Hindlimb muscle (tissue), 1 donor: ENCODE data around the gene TOM1L2. TPM values are rescaled to one million over a fixed set of nuclear protein-coding genes. Genes with fewer than 3 reads are reported as not detected.

Source experiments
- DNase-seq: peaks from one replicate; pipeline ENCODE4 v3.0.0-alpha.2; 2013
- polyA plus RNA-seq: library from polyadenylated mRNA; unstranded; fragments of 120-200 nt; gene quantifications from one replicate; pipeline ENCODE4 v1.2.1, GENCODE V29; 2013; ENCODE audit not compliant: insufficient read length

The TOM1L2 gene
- polyA plus RNA-seq, 1 donor, result 51.8 TPM

- DNase-seq, result no peak
These were observed 78.2 kb downstream of the TOM1L2 start for GRCh38 chr17:17893801-17894644.

GRCh38 chr17:17892731-17893130 is 79.5 kb downstream of the TOM1L2 start:
- DNase-seq, result no peak

- no peak for DNase-seq
These were observed 80.2 kb downstream of the TOM1L2 start for GRCh38 chr17:17892009-17892408.

DNA sequence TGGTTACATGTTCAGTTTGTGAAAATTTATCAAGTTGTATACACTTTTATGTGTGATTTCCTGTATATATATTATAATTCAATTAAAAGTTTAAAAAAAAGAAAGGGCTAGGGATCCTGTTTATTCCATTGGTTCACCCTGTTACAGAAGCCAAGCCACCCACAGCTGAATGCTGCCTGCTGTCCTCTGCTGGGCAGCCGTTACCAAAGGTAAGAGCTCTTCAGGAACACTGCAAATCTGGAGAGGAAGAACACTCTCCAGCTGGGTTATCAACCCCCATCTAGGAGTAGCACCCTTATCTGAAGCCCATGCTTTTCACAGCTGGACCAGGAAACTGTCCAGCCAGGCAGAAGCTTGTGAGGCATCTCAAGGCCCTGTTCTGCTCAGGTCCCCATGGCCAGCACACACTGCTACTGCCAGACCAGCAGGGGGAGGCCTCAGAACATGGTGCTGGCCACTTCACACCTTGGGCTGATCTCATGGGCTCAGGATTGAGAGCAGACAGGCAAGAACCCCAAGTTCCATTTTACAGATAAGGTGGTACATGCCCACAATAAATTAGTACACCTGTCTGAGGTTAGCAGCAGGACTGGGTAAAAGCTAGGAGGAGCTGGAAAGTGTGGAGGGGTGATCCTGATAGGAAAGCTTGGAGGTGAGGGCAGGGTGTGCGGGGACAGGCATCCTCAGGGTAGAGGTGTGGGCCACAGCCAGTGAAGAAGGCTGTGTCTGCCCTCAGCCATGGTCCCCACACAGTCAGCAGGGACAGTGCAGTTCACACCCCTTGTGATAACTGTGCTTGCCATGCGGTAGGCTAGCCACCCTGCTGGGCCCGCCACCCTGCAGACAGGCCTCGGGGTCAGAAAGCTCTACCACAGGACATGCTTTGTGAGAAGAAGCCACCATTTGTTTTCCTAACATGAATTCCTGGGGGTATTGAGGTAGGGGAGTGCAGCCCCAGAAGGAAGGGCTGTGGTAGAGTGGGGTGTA is 81.1 kb downstream of the TOM1L2 start:
- DNase-seq, result no peak

DNA sequence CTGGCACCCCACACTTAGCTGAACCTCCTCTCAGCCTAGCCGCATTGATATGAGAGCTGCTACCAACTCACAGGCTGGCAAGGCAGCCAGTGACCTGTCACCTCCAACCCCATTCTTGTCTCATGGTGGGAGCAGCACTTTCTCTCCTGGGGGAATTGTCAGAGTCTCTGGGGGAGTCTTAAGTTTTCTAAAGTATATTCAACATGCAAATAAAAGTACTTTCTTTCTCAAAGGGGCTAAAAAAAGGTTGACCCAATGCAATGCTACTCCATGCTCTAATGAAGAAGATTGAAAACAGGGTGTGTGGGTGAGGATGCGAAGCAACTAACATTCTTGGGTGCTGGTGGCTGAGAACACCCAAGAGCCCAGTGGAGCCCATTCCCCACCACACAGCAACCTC is 82.3 kb downstream of the TOM1L2 start:
- DNase-seq, result no peak

DNA sequence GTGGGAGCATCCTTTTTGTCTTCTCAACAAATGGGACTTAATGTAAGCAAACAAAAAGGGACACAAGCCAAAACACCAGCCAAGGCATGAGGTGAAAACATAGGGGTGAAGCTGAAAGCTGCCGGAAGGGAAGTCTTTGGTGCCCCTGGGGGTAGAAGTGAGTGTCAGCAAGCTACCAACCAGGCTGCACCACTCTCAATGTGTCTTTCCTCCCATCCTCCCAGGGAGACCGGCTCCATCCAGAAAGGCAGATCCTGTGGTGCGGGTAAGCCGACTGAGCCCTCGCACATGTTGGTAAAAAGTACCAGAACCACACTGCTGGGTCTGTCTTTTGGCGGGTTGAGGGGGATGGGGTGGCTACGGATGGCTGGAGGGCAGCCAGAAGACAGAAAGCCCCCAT is 83.4 kb downstream of the TOM1L2 start:
- DNase-seq, result no peak

- no peak for DNase-seq
These were observed 83.8 kb downstream of the TOM1L2 start for GRCh38 chr17:17888371-17888770.

- DNase-seq, result no peak
These were observed 84.4 kb downstream of the TOM1L2 start for GRCh38 chr17:17887752-17888304.

DNA sequence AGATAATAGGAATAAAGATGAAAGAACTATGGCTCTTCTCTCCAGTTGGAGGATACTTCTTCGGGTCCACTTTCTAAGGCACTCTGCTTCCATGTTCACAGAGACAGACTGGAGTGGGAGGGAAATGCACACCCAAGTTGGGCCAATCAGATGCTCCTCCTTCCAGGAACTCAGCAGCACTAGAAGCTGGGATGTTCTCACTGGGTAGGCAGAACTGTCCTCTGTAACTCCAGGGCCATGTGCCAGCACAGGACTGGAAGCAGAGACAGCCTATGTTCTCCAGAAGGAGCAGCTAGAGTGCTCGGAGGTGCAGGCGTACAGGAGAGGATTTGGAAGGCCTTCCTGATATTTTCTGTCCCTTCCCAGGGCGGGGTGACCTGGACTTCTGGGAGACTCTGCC is 85.5 kb downstream of the TOM1L2 start:
- no peak for DNase-seq

DNA sequence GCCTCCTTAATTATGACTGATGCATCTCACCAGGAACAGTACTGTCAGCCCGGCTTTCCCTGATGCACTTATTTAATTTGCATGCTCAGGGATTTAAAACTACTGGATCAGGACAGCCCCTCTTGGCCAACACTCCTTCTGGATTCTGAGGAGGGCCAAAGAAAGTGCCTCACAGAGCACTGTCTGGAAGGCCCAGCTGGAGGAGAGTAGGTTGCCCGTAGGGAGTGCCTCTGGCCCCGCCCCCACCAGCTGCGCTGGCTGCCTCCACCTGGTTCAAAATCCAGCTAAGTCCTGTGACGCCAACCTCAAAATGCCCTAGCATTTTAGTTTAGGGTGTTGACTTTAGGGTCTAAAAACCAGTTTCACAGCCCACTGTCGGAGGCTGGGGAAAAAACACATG is 86.0 kb downstream of the TOM1L2 start:
- no peak for DNase-seq

- no peak for DNase-seq
These were observed 87.5 kb downstream of the TOM1L2 start for GRCh38 chr17:17884391-17885357.

GRCh38 chr17:17883801-17884200 is 88.4 kb downstream of the TOM1L2 start:
- DNase-seq, result no peak

DNA sequence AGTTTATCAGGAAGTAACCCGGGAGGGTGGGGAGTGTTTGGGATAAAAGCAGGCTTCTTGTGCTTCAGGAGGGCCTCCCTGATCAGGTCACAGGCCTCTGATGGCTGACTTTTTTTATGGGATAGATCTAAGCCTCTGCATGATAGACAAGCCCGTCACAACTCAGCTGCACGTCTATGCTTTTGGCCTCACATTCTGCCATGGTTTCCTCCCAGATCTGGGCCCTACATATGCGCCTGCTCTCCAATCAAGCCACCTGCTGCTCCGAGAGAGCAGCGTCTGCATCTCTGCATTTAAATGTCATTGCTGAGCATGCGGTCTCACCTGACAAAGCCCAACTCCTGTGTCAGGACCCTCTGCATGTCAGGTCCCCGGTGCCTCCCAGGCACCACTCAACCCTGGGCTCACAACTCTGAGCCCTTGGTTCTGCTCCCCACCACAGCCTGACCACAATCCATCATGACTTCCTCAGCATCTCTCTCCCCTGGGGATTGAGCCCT is 90.1 kb downstream of the TOM1L2 start:
- no peak for DNase-seq

DNA sequence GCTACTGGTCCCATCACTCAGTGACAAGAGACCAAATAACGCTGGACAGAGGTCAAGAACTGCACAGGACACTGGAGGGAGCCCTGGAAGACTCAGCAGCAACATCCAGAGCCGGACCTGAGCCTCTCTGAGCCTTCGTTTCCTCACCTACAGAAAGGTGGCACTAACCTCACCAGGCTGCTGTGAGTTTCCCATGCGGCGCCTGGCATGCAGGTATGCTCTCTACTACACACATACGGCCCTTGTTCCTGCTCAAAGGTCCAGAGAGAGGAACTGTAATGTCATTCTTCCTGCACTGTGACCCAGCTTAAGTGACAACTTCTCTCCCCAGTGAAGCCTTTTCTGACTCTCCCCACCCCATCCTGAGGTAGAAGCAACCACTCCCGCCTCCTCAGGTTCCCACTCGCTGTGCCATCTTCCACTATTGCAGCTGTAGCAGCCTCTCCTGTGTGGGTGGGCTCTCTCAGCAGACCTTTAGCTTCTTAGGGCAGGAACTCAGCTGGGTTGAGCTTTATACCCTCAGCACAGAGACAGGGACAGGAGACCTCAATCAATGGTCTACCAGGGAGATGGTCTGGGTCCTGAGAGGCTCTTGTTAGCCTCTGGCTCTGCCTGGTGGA is 91.5 kb downstream of the TOM1L2 start:
- DNase-seq, result no peak

- peak; percentile 85 for DNase-seq
These were observed 94.5 kb downstream of the TOM1L2 start for GRCh38 chr17:17877529-17878358.

- DNase-seq, result no peak
These were observed 95.2 kb downstream of the TOM1L2 start for GRCh38 chr17:17876959-17877528.

- DNase-seq, result peak; percentile 60
These were observed 97.7 kb downstream of the TOM1L2 start for GRCh38 chr17:17874478-17874877.

DNA sequence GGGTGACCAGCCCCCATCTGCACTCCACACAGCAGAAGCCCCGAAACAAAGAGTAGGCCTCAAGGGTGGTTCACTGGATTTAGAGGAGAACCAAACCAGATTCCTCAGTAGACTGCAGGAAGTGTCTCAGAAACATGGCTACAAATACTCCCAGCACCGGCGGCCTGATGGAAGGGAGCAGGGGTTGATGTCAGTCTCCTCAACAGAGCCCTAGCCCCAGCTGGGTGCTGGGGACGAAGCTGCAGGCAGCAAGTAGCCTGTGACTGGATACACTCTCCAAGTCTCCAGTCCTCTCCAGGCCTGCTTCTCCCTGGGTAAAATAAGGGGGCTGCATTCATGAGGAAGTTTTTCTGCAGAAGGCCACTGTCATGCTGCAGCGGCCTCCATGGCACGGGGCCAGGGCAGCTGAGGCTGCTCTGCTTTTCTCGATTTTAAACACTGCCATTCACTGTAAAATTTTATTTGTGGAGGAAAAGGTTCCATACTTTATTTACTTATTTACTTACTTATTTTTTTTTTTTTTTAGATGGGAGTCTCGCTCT is 98.7 kb downstream of the TOM1L2 start:
- peak; percentile 54 for DNase-seq

GRCh38 chr17:17872547-17873345 is 99.5 kb downstream of the TOM1L2 start:
- no peak for DNase-seq
